Panc1 (cell line): ENCODE results near the gene MAD1L1. TPM values are rescaled to one million over a fixed set of nuclear protein-coding genes. Genes with fewer than 3 reads are reported as not detected.

Experiments used
- ATAC-seq: fragments of 200-7000 bp; cut with Tn5 transposase; 2 replicates; pipeline ENCODE4 v1.9.1; 2020; ENCODE audit warnings: mild to moderate bottlenecking, moderate library complexity
- BruUV-seq: library from RNA; stranded (reverse); fragments of 400-500 nt; replicated peaks from 2 replicates; lab custom pipeline; 2021; lab: Mats Ljungman, UMichigan
- CTCF ChIA-PET: fragments of 300-600 bp; sonication (Branson Sonifier 250); formaldehyde crosslinking; loops from one replicate; lab custom pipeline; 2022; ENCODE audit warnings: antibody characterized with exemption; lab: Charles Lee
- POLR2A ChIA-PET: fragments of 300-600 bp; sonication (Branson Sonifier 250); formaldehyde crosslinking; loops from one replicate; lab custom pipeline; 2022; ENCODE audit warnings: antibody characterized with exemption; lab: Charles Lee
- DNase-seq: peaks from one replicate; pipeline ENCODE4 v3.0.0-alpha.2; 2010; ENCODE audit warnings: low read depth, low spot score
- H3K27ac ChIP-seq: 2 replicates; pipeline ENCODE4 v1.5.1; 2011; ENCODE audit warnings: mild to moderate bottlenecking, low read length, inconsistent platforms
- H3K27me3 ChIP-seq: fragments of 200-500 bp; sonication (Bioruptor generic); 2 replicates; pipeline ENCODE4 v1.6.0; 2014; ENCODE audit warnings: low read length, inconsistent platforms; ENCODE audit not compliant: control insufficient read depth, insufficient read depth
- H3K36me3 ChIP-seq: fragments of 200-500 bp; sonication (Bioruptor generic); 2 replicates; pipeline ENCODE4 v1.5.1; 2014; ENCODE audit warnings: inconsistent platforms, mild to moderate bottlenecking, low read length, moderate library complexity; ENCODE audit not compliant: control insufficient read depth, insufficient read depth
- H3K4me1 ChIP-seq: 2 replicates; pipeline ENCODE4 v1.5.1; 2011; ENCODE audit warnings: inconsistent platforms, mild to moderate bottlenecking, low read length, moderate library complexity; ENCODE audit not compliant: control insufficient read depth, insufficient read depth
- H3K4me3 ChIP-seq, 2 experiments: 2 replicates each; pipeline ENCODE4 v1.5.1; 2011 to 2012; ENCODE audit warnings: low read depth in 2 of 2, low read length in 2 of 2, mild to moderate bottlenecking in 2 of 2, inconsistent platforms in 1 of 2, moderate library complexity in 1 of 2
- H3K9me3 ChIP-seq: fragments of 200-500 bp; sonication (Bioruptor generic); 2 replicates; pipeline ENCODE4 v1.5.1; 2014; ENCODE audit warnings: low read depth, mild to moderate bottlenecking, inconsistent platforms, low read length, moderate library complexity; ENCODE audit not compliant: control insufficient read depth, insufficient read depth
- POLR2AphosphoS5 ChIP-seq: IDR thresholded peaks from 2 replicates; pipeline ENCODE4 v1.6.1; 2012; ENCODE audit warnings: mild to moderate bottlenecking, low read depth, low read length, moderate library complexity
- SIN3A ChIP-seq: IDR thresholded peaks from 2 replicates; pipeline ENCODE4 v1.6.1; 2012; ENCODE audit warnings: low read depth, mild to moderate bottlenecking, low read length, moderate library complexity, borderline replicate concordance; ENCODE audit not compliant: insufficient read depth
- TCF7L2 ChIP-seq: IDR thresholded peaks from 2 replicates; pipeline ENCODE4 v1.6.1; 2011; ENCODE audit warnings: mild to moderate bottlenecking, low read depth, low read length, inconsistent platforms
- in situ Hi-C: cut with HindIII; loops from 2 replicates; pipeline ENCODE4 v1.10.0; 2016; ENCODE audit warnings: low sequenced_read_pairs, low pct_unique_long_range_greater_than_20kb
- intact Hi-C: fragments of 100-400 bp; cut with micrococcal nuclease; formaldehyde crosslinking; loops from one replicate; pipeline ENCODE4 v1.10.0; 2022; ENCODE audit not compliant: unreplicated experiment
- total RNA-seq: library from RNA; stranded (reverse); gene quantifications from one replicate; pipeline ENCODE4 v1.2.1, GENCODE V29; 2021; ENCODE audit not compliant: unreplicated experiment
- TF ChIP-seq, protein P1 (sequence below), 2 experiments: IDR thresholded peaks; 2 replicates each; pipeline ENCODE4 v1.6.1; 2011 to 2012; ENCODE audit warnings: low read depth in 2 of 2, control low read depth in 1 of 2, low read length in 1 of 2, mild to moderate bottlenecking in 1 of 2, moderate library complexity in 1 of 2; ENCODE audit not compliant: insufficient read depth in 1 of 2
- TF ChIP-seq, protein P2 (sequence below): fragments of 450-650 bp; IDR thresholded peaks from 2 replicates; pipeline ENCODE4 v1.5.1; 2017; ENCODE audit warnings: mild to moderate bottlenecking

Gene MAD1L1
- total RNA-seq, 1 experiment from 2014 or later: 70.8 TPM

DNA sequence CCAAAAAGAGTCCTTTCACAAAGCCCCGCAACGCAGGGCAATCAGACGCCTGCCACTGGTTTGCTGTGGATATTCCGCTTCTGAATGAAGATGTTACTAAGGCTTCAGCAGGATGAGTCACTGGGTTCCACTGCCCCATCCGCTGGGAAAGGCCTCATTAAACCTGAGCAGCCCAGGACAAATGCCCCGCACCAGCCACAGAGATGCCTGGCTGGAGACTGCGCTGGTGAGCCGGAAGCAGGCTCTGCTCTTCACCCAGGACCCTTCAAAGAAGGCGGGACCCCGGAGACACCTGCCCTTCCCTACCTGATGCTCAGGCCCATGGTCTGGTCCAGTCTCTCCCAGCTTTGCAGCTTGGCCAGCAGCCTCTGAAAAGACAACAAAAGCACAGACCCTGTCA lies 19.8 kb downstream of the MAD1L1 start:
- ChIA-PET POLR2A (no interaction called here), CTCF (no interaction called here)
- Histone ChIP-seq H3K4me3 (no peak overlapping the region), H3K9me3 (no peaks in the 10 kb centered on the region), H3K36me3 (peaks cover 5% of the 10 kb centered on the region), H3K27me3 (no peaks in the 10 kb centered on the region), H3K4me1 (no peaks in the 10 kb centered on the region), H3K27ac (no peak overlapping the region)
- ATAC-seq (no peak), DNase-seq (no peak)
- in situ Hi-C loops (no loop called here), intact Hi-C loops (no loop called here)
- no TSS peak for BruUV-seq
- TF ChIP-seq, protein P1, sequence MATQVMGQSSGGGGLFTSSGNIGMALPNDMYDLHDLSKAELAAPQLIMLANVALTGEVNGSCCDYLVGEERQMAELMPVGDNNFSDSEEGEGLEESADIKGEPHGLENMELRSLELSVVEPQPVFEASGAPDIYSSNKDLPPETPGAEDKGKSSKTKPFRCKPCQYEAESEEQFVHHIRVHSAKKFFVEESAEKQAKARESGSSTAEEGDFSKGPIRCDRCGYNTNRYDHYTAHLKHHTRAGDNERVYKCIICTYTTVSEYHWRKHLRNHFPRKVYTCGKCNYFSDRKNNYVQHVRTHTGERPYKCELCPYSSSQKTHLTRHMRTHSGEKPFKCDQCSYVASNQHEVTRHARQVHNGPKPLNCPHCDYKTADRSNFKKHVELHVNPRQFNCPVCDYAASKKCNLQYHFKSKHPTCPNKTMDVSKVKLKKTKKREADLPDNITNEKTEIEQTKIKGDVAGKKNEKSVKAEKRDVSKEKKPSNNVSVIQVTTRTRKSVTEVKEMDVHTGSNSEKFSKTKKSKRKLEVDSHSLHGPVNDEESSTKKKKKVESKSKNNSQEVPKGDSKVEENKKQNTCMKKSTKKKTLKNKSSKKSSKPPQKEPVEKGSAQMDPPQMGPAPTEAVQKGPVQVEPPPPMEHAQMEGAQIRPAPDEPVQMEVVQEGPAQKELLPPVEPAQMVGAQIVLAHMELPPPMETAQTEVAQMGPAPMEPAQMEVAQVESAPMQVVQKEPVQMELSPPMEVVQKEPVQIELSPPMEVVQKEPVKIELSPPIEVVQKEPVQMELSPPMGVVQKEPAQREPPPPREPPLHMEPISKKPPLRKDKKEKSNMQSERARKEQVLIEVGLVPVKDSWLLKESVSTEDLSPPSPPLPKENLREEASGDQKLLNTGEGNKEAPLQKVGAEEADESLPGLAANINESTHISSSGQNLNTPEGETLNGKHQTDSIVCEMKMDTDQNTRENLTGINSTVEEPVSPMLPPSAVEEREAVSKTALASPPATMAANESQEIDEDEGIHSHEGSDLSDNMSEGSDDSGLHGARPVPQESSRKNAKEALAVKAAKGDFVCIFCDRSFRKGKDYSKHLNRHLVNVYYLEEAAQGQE (IDR thresholded peaks at IDR 0.05; ENCODE audit: insufficient read depth in 1 of 2, low read depth in 2 of 2, low read length in 1 of 2): no peak
- TF ChIP-seq, protein P2, sequence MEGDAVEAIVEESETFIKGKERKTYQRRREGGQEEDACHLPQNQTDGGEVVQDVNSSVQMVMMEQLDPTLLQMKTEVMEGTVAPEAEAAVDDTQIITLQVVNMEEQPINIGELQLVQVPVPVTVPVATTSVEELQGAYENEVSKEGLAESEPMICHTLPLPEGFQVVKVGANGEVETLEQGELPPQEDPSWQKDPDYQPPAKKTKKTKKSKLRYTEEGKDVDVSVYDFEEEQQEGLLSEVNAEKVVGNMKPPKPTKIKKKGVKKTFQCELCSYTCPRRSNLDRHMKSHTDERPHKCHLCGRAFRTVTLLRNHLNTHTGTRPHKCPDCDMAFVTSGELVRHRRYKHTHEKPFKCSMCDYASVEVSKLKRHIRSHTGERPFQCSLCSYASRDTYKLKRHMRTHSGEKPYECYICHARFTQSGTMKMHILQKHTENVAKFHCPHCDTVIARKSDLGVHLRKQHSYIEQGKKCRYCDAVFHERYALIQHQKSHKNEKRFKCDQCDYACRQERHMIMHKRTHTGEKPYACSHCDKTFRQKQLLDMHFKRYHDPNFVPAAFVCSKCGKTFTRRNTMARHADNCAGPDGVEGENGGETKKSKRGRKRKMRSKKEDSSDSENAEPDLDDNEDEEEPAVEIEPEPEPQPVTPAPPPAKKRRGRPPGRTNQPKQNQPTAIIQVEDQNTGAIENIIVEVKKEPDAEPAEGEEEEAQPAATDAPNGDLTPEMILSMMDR: no peak
- TF ChIP-seq POLR2AphosphoS5 (no peak), TCF7L2 (no peak), SIN3A (no peak)

DNA sequence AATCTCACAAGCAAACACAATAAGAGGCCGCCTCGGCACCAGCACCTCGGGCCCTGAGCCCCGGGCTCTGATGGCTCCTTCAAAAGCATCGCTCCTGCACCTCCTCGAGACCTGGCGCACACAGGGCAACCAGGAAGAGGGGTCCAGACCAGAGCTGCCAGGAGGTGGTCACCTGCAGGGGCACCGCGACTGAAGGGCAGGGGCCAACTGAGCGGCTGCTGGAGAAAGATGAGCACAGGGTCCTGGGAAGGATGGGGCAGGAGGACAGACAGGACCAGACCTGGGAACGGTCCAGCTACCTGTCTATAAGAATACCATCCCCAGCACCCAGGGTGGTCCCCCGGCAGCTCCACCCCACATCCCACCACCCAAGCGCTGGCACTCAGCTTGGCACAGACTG lies 20.8 kb downstream of the MAD1L1 start:
- Histone ChIP-seq H3K27me3 (no peaks in the 10 kb centered on the region), H3K9me3 (no peaks in the 10 kb centered on the region), H3K27ac (no peak overlapping the region), H3K4me1 (no peaks in the 10 kb centered on the region), H3K4me3 (no peak overlapping the region), H3K36me3 (peaks cover 9% of the 10 kb centered on the region)
- CTCF ChIA-PET: no interaction called here
- BruUV-seq: no TSS peak
- POLR2A ChIA-PET: no interaction called here
- intact Hi-C loops: no loop called here
- ATAC-seq (no peak), DNase-seq (no peak)
- TF ChIP-seq TCF7L2 (no peak), POLR2AphosphoS5 (no peak), SIN3A (no peak)
- TF ChIP-seq, protein P2: no peak
- TF ChIP-seq, protein P1 (IDR thresholded peaks at IDR 0.05; ENCODE audit: insufficient read depth in 1 of 2, low read depth in 2 of 2, low read length in 1 of 2): no peak
- in situ Hi-C loops: no loop called here
